WTC11 (cell line): Measurements from ENCODE around the gene PPP5C. TPM values are rescaled to one million over a fixed set of nuclear protein-coding genes. Genes with fewer than 3 reads are reported as not detected.

Experiments
- ARID4B ChIP-seq: sonication (generic); formaldehyde crosslinking; IDR thresholded peaks from 2 replicates; pipeline ENCODE4 v1.8.0; 2023; ENCODE audit warnings: missing genetic modification reagents, mild to moderate bottlenecking, borderline replicate concordance
- CBFB ChIP-seq: sonication (generic); formaldehyde crosslinking; IDR thresholded peaks from 2 replicates; pipeline ENCODE4 v1.8.1; 2022; ENCODE audit warnings: mild to moderate bottlenecking, low read depth, missing genetic modification reagents
- CREB1 ChIP-seq: sonication (generic); formaldehyde crosslinking; IDR thresholded peaks from 2 replicates; pipeline ENCODE4 v1.8.0; 2023; ENCODE audit warnings: mild to moderate bottlenecking, missing genetic modification reagents
- CTCF ChIP-seq: fragments of 200-600 bp; IDR thresholded peaks from 2 replicates; pipeline ENCODE4 v1.8.0; 2022; ENCODE audit warnings: antibody characterized with exemption
- FOXK1 ChIP-seq: sonication (generic); formaldehyde crosslinking; IDR thresholded peaks from 2 replicates; pipeline ENCODE4 v1.8.0; 2022; ENCODE audit warnings: mild to moderate bottlenecking, moderate library complexity, missing genetic modification reagents
- GABPB1 ChIP-seq: sonication (generic); formaldehyde crosslinking; IDR thresholded peaks from 2 replicates; pipeline ENCODE4 v1.8.1; 2023; ENCODE audit warnings: mild to moderate bottlenecking, missing genetic modification reagents
- MLX ChIP-seq: sonication (generic); formaldehyde crosslinking; IDR thresholded peaks from 2 replicates; pipeline ENCODE4 v1.8.1; 2023; ENCODE audit warnings: mild to moderate bottlenecking, missing genetic modification reagents, moderate library complexity
- PRRX2 ChIP-seq: fragments of 250-450 bp; sonication (Bioruptor Pico); IDR thresholded peaks from 2 replicates; pipeline ENCODE4 v1.8.0; 2021; ENCODE audit warnings: mild to moderate bottlenecking
- SOX15 ChIP-seq: fragments of 250-450 bp; sonication (Bioruptor Pico); IDR thresholded peaks from 2 replicates; pipeline ENCODE4 v1.9.0; 2021; ENCODE audit warnings: mild to moderate bottlenecking
- USF1 ChIP-seq: sonication (generic); formaldehyde crosslinking; IDR thresholded peaks from 2 replicates; pipeline ENCODE4 v1.8.0; 2022; ENCODE audit warnings: mild to moderate bottlenecking, missing genetic modification reagents
- ZNF138 ChIP-seq: sonication (generic); formaldehyde crosslinking; conservative IDR thresholded peaks from 2 replicates; pipeline ENCODE4 v1.8.1; 2022; ENCODE audit warnings: mild to moderate bottlenecking, moderate library complexity, missing genetic modification reagents
- ZNF281 ChIP-seq: sonication (generic); formaldehyde crosslinking; IDR thresholded peaks from 2 replicates; pipeline ENCODE4 v1.8.0; 2023; ENCODE audit warnings: mild to moderate bottlenecking, missing genetic modification reagents
- ZNF423 ChIP-seq: fragments of 250-450 bp; sonication (Bioruptor Pico); IDR thresholded peaks from 2 replicates; pipeline ENCODE4 v2.1.2; 2022; ENCODE audit warnings: mild to moderate bottlenecking, moderate library complexity
- ZNF425 ChIP-seq: fragments of 250-450 bp; sonication (Bioruptor Pico); conservative IDR thresholded peaks from 2 replicates; pipeline ENCODE4 v1.9.0; 2021; ENCODE audit warnings: mild to moderate bottlenecking
- total RNA-seq: library from RNA; stranded (reverse); gene quantifications from 3 replicates; pipeline ENCODE4 v1.2.3, GENCODE V29; 2021
- TF ChIP-seq, protein P1 (sequence below): sonication (generic); formaldehyde crosslinking; IDR thresholded peaks from 2 replicates; pipeline ENCODE4 v1.8.1; 2022; ENCODE audit warnings: mild to moderate bottlenecking, moderate library complexity, missing genetic modification reagents
- TF ChIP-seq, protein P2 (sequence below): sonication (generic); formaldehyde crosslinking; IDR thresholded peaks from 2 replicates; pipeline ENCODE4 v1.8.1; 2022; ENCODE audit warnings: mild to moderate bottlenecking, missing genetic modification reagents, moderate library complexity, borderline replicate concordance

The PPP5C gene
- total RNA-seq, 1 experiment from 2014 or later, result 107 TPM

DNA sequence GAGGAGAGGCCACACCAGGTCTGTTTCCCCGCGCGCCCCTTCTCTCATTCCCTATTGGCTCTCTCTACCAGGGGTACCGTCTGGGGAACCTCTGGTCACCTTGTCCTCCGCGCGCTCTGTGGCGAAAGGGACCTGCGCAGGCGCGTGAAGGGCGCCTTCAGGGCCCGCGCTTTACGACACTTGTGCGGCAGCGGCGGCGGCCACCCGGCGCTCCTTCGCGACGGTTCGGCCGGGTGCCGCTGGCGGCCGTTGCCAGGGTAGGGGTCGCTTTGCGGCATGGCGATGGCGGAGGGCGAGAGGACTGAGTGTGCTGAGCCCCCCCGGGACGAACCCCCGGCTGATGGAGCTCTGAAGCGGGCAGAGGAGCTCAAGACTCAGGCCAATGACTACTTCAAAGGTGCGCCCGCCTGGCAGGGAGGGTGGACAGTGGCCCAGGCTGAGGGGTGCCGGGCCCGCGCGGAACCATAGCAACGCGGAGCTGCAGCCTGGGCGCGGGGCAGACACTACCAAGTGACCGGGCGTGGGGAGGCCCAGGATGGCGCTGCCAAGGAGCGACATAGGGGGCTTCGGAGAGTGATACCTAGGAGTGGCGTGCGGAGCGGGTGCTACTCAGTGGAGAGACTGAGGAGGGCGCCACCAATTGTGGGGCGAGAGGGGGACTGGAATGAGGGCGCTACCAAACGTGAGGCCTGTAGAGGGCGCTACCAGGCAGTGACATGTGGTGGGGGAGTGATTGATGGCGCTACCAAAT is at the start of gene PPP5C (continued):
- TF ChIP-seq, protein P1, sequence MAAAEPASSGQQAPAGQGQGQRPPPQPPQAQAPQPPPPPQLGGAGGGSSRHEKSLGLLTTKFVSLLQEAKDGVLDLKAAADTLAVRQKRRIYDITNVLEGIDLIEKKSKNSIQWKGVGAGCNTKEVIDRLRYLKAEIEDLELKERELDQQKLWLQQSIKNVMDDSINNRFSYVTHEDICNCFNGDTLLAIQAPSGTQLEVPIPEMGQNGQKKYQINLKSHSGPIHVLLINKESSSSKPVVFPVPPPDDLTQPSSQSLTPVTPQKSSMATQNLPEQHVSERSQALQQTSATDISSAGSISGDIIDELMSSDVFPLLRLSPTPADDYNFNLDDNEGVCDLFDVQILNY (CRISPR knock-in tag), result peak; percentile 85; the same call in 1 of the 2 replicates
- TF ChIP-seq, protein P2, sequence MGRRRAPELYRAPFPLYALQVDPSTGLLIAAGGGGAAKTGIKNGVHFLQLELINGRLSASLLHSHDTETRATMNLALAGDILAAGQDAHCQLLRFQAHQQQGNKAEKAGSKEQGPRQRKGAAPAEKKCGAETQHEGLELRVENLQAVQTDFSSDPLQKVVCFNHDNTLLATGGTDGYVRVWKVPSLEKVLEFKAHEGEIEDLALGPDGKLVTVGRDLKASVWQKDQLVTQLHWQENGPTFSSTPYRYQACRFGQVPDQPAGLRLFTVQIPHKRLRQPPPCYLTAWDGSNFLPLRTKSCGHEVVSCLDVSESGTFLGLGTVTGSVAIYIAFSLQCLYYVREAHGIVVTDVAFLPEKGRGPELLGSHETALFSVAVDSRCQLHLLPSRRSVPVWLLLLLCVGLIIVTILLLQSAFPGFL, result no peak
- TF ChIP-seq ARID4B (CRISPR knock-in tag) (peak; percentile 87), CBFB (CRISPR knock-in tag) (0 out of 2 replicates have a peak, but pooled peaks have one; percentile 48), ZNF138 (CRISPR knock-in tag) (no peak; the same call in 1 of the 2 replicates), ZNF425 (CRISPR knock-in tag) (no peak), USF1 (CRISPR knock-in tag) (peak; percentile 47; the same call in 1 of the 2 replicates), SOX15 (CRISPR knock-in tag) (no peak), MLX (CRISPR knock-in tag) (no peak), PRRX2 (CRISPR knock-in tag) (no peak), FOXK1 (CRISPR knock-in tag) (no peak; the same call in 1 of the 2 replicates), ZNF281 (CRISPR knock-in tag) (no peak), ZNF423 (CRISPR knock-in tag) (no peak), GABPB1 (CRISPR knock-in tag) (no peak), CTCF (peak; percentile 60; the same call in 1 of the 2 replicates), CREB1 (no peak)
